LNCaP clone FGC (cell line): ENCODE results near the gene PROX2.

Source experiments
- DNase-seq: peaks from one replicate; pipeline ENCODE4 v3.0.0-alpha.2; 2011; ENCODE audit warnings: low read depth
- H3K4me3 ChIP-seq: 2 replicates; pipeline ENCODE4 v1.5.1; 2011; ENCODE audit warnings: mild to moderate bottlenecking, low read depth, low read length, control low read depth
- CTCF ChIP-seq: IDR thresholded peaks from 2 replicates; pipeline ENCODE4 v1.5.1; 2012; ENCODE audit warnings: mild to moderate bottlenecking; ENCODE audit not compliant: control insufficient read depth, insufficient read depth; ENCODE audit errors: extremely low read depth

Gene PROX2

GRCh38 chr14:74865156-74865555 lies 10.8 kb downstream of the PROX2 start:
- no peak for DNase-seq
- H3K4me3 ChIP-seq: no peak overlapping the region
- no peak for TF ChIP-seq CTCF

GRCh38 chr14:74864198-74864597 lies 11.7 kb downstream of the PROX2 start:
- no peak overlapping the region for H3K4me3 ChIP-seq
- DNase-seq: no peak
- TF ChIP-seq CTCF: no peak

- DNase-seq: no peak
- H3K4me3 ChIP-seq: no peak overlapping the region
- no peak for TF ChIP-seq CTCF
Measured at GRCh38 chr14:74863274-74863673, 12.7 kb downstream of the PROX2 start.

- no peak for TF ChIP-seq CTCF
- H3K4me3 ChIP-seq: no peak overlapping the region
- no peak for DNase-seq
Measured at GRCh38 chr14:74861734-74862090, 14.2 kb downstream of the PROX2 start.

GRCh38 chr14:74860899-74861733 lies 14.8 kb downstream of the PROX2 start:
- DNase-seq: peak; percentile 47
- no peak overlapping the region for H3K4me3 ChIP-seq
- TF ChIP-seq CTCF: peak; percentile 86

GRCh38 chr14:74859757-74860552 lies 16.0 kb downstream of the PROX2 start:
- no peak for TF ChIP-seq CTCF
- H3K4me3 ChIP-seq: no peak overlapping the region
- DNase-seq: no peak
